NB4 (cell line): ENCODE measurements around the gene ERFE.

Experiments used
- POLR2A ChIP-seq: IDR thresholded peaks from 2 replicates; pipeline ENCODE4 v1.6.1; 2011; ENCODE audit warnings: mild to moderate bottlenecking; ENCODE audit not compliant: insufficient read length; ENCODE audit errors: extremely low read depth
- TF ChIP-seq, protein P1 (sequence below): IDR thresholded peaks from one replicate; pipeline ENCODE4 v1.5.1; 2012; ENCODE audit warnings: low read depth, low read length

DNA sequence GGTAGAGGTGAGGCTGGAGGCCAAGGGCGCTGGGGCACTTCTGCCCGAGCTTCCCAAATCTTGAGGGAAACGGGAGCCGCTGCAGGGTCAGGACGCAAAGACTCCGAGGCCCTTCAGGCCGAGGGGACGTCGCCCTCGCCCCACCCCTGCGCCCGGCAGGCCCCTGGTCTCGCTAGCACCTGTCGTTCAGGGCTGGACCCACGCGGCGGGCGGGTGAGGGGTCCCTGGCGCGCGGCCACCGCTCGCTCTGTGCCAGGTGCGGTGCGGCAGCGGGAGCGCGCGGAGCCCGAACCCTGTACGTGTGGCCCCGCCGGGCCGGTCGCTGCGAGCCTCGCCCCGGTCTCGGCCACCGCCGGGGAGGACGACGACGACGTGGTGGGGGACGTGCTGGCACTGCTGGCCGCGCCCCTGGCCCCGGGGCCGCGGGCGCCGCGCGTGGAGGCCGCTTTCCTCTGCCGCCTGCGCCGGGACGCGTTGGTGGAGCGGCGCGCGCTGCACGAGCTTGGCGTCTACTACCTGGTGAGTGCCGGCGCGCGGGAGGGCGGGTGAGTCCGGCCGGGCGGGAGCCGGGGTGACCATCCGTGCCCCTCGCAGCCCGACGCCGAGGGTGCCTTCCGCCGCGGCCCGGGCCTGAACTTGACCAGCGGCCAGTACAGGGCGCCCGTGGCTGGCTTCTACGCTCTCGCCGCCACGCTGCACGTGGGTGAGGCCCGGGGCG, 4.9 kb downstream of the ERFE start:
- TF ChIP-seq, protein P1, sequence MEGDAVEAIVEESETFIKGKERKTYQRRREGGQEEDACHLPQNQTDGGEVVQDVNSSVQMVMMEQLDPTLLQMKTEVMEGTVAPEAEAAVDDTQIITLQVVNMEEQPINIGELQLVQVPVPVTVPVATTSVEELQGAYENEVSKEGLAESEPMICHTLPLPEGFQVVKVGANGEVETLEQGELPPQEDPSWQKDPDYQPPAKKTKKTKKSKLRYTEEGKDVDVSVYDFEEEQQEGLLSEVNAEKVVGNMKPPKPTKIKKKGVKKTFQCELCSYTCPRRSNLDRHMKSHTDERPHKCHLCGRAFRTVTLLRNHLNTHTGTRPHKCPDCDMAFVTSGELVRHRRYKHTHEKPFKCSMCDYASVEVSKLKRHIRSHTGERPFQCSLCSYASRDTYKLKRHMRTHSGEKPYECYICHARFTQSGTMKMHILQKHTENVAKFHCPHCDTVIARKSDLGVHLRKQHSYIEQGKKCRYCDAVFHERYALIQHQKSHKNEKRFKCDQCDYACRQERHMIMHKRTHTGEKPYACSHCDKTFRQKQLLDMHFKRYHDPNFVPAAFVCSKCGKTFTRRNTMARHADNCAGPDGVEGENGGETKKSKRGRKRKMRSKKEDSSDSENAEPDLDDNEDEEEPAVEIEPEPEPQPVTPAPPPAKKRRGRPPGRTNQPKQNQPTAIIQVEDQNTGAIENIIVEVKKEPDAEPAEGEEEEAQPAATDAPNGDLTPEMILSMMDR: no peak
- TF ChIP-seq POLR2A: no peak
